ENCODE data around the gene TNF. TPM values are rescaled to one million over a fixed set of nuclear protein-coding genes. Genes with fewer than 3 reads are reported as not detected.

The TNF gene
- total RNA-seq, 1 experiment from 2014 or later: not detected

GRCh38 chr6:31580807-31581433 is 5.6 kb downstream of the TNF start:
- Histone ChIP-seq H2BK5ac (ENCODE audit: insufficient read length, low read length) (no peak overlapping the region), H4K8ac (replicated peaks; ENCODE audit: insufficient read length, low read depth, low read length) (no peak overlapping the region), H3K14ac (ENCODE audit: insufficient read depth, low read length) (peak overlapping the region; percentile 85), H3K4ac (ENCODE audit: low read depth, low read length) (no peak overlapping the region), H3K18ac (ENCODE audit: insufficient read length, low read depth, low read length) (peak overlapping the region; percentile 77), H3K4me2 (ENCODE audit: insufficient read depth, insufficient read length, low read length) (peak overlapping the region; percentile 67), H3K9me3 (ENCODE audit: control insufficient read depth, low read depth, low read length) (no peaks in the 10 kb centered on the region), H4K5ac (ENCODE audit: insufficient read length, low read depth, low read length) (no peak overlapping the region), H2AK5ac (ENCODE audit: insufficient read length, low read length) (no peak overlapping the region), H4K91ac (ENCODE audit: insufficient read length, low read depth, low read length) (no peak overlapping the region), H3K27me3 (ENCODE audit: insufficient read depth, low read length) (no peaks in the 10 kb centered on the region), H2BK15ac (ENCODE audit: low read depth, low read length) (no peak overlapping the region), H4K20me1 (ENCODE audit: control insufficient read depth, insufficient read depth, insufficient read length) (no peaks in the 10 kb centered on the region), H3K23ac (ENCODE audit: insufficient read length, low read depth, low read length) (no peak overlapping the region), H2AFZ (ENCODE audit: low read length) (no peak overlapping the region), H3K9ac (ENCODE audit: extremely low read depth, insufficient read length, low read length) (peak overlapping the region; percentile 42), H2BK12ac (ENCODE audit: insufficient read length, low read depth, low read length) (no peak overlapping the region), H3K27ac (ENCODE audit: insufficient read length, low read depth, low read length) (no peak overlapping the region), H3K23me2 (ENCODE audit: insufficient read length, low read depth, low read length, poor library complexity, severe bottlenecking) (peaks cover 9% of the 10 kb centered on the region), H2BK20ac (ENCODE audit: low read depth, low read length, poor library complexity, severe bottlenecking) (no peak overlapping the region), H3K79me2 (ENCODE audit: insufficient read depth, low read length) (no peaks in the 10 kb centered on the region), H3T11ph (ENCODE audit: low read length) (no peak overlapping the region), H2BK120ac (ENCODE audit: low read depth, low read length, poor library complexity, severe bottlenecking) (no peak overlapping the region), H3K79me1 (ENCODE audit: insufficient read depth, low read depth, low read length, poor library complexity, severe bottlenecking) (no peaks in the 10 kb centered on the region), H3K56ac (ENCODE audit: insufficient read length, low read depth, low read length) (no peak overlapping the region), H3K4me1 (ENCODE audit: insufficient read depth, low read length) (peaks cover 2% of the 10 kb centered on the region; the same call in 1 of the 2 replicates)
- Mint-ChIP-seq H3K27me3 (ENCODE audit: low read depth) (peaks cover 36% of the 10 kb centered on the region), H3K4me1 (peaks cover 34 to 36% of the 10 kb centered on the region in 2 experiments), H3K9me3 (no peaks in the 10 kb centered on the region; a peak in 1 of 5 replicates), H3K4me3 (peak overlapping the region; percentile 84 to 94), H3K27ac (peak overlapping the region; percentile 9 to 93 (median 23); a peak in 5 of 7 replicates), H3K36me3 (ENCODE audit: insufficient read depth in 1 of 3, low read depth in 3 of 3) (no peaks in the 10 kb centered on the region)
- TF ChIP-seq CTCF (conservative IDR thresholded peaks at IDR 0.05): peak; percentile 99
- WGBS (ENCODE audit: extremely low coverage, insufficient read length, low lambda C conversion rate): no CpG with 5 or more reads among the region's 62 CpGs
- DNase-seq: peak; percentile 90
